GM18498 (cell line): Measurements from ENCODE around the gene TEX48.

Experiments
- ATAC-seq: cut with Tn5 transposase; IDR thresholded peaks from one replicate; pipeline ENCODE4 v1.9.1; 2021; ENCODE audit warnings: mild to moderate bottlenecking, moderate library complexity; ENCODE audit not compliant: unreplicated experiment

TEX48 gene

DNA sequence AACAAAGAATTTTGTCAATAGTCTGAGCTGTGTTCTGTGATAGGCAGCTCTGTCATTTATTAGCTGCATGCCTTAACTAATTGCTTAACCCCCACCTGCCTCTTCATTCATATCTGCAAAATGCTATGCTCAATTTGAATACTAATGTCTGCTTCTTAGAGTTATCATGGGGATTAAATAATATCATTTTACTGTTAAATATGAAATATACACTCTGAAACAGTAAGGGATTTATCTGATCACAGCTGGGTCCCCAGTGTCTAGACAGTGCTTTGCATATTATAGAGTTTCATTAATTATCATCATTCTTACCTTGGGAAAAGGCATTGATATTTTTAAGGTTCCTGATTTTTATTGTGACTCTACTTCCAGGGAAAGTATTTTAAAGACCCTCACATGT lies 12.0 kb downstream of the TEX48 start:
- no peak for ATAC-seq

DNA sequence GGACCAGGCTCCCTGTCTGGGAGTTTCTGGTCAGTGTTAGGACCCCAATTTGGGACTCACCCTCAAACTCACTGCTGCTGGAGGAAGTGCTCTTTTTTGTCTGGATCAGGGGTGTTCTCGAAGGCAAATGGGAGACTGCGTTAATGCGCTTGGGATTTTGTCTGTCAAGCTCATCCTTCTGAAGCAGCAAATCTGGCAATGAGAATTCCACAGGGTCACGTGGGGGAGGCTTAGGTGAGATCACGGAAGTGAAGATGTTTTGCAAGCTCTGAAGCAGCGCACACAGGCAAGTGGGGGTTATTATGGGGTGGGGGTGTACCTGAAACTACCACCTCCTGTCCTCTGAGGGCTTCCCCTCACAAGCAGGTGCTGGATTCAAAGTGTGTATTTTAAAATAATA lies 13.8 kb downstream of the TEX48 start:
- ATAC-seq: no peak

DNA sequence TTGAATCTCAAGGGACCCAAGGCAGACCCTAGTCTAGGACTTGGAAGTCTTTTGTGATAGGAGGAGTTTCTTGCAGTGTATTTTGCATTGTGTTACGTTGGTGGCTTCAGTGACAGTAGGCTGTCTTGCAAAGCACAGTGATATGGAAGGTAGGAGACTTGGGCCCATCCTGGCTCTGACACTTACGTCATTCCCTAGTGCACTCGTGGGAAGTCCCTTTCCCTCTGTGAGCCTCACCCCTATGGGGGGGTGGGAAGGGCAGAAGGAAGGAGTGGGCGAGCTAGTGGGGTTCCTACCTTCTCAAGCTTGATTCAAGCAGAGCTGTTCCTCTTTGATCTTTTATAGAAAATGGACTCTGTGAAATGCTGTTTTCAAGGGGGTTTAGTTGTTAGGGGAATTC lies 15.1 kb downstream of the TEX48 start:
- no peak for ATAC-seq

DNA sequence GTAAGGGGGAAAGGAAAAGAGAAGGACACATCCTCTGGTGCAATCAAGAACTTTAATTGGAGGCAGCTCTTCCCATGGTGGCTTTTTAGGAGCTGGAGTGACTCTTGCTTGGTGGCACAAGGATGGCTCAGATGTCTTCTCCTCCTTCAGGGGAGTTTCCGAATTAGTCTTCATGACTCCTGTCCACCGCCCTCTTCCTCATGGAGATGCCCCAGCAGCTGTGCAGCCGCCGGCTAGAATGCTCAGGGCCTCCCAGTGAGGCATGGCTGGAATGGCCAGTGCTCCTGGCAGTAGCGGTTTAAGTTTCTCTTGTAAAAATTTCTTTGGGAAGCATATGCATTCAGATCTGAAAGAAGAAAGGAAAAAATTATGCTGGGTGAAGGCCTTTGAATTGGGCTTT lies 15.6 kb downstream of the TEX48 start:
- ATAC-seq: no peak

DNA sequence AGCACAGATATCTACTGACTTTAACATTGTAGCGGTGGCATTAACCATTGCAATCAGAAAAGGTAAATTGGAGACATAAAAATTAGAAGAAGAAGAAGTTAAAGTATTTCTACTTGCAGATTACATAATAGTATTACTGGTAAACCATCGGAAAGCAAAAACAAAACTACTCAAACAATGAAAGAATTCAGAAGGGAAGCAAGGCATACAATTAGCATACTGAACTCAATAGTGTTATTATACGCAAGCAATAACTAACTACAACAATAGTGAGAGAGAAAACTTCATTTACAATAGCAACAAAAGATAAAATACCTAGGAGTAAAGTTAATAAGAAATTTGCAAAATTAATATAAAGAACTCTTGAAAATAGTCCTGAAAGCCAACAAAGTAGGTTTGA lies 17.8 kb downstream of the TEX48 start:
- no peak for ATAC-seq

DNA sequence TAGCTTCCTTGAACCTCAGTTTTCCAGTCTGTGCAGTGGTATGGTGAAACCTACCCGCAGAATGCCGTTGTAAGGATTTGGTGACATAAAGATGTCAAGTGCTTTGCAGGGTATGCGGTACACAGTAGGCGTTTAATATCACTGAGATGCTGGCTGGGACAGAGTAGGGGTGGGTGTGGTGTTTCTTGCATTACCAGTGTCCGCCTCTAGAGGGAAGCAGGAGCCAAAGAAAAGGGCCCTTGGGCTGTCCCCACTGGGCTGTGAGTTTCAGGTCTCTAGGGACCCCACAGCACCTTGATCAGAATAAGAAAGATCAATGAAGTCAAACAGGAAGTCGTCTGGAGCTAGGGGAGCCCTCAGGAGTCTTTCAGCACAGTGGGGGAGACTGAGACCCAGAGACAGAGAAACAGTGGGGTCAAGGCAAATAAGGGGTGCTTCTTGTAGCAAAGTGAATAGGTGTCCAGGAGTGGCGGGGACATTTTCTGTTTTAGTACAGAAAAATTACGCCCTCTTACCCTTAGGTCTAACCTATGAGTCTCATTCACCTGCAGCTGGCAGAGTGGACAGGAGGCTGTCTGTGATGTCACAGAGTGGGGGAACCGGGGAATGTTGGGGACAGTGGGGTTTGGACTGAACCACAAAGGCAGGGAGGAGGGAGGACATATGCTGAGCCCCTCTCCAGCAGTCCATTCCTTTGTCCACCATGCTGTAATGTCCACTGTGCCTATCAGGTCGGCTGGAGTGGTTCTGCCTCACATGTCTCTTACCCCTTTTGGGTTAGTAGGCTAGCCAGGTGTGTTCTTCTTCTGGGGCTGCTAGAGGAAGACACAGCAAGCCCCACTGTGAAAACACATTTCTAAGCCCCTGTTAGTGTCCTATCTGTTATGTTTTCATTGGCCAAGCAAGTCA lies 19.7 kb downstream of the TEX48 start:
- peak; percentile 77 for ATAC-seq

DNA sequence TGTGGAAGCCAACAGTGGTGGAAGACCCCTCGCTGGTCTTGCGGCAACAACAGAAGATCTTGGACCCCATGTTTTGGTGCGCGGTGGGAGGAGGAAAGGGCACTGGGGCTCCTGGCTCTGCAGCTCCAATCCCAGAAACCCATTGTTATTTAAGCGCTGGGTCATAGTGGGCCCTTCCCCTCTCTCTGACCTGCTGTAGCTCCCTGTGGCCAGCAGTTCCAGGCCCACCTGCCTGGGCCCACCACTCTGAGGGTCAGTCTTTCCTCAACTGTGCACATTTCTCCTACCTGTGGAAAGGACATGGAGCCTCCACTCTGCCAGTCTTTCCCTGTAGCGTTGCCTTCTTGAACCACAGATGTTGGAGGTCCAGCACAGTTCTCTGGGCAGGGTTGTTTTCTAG lies 24.3 kb downstream of the TEX48 start, which contains the start of gene TEX53:
TEX53 (minus strand) TSS at position 101 of the 400 bp plus-strand sequence; CDS start at position 70, 31 bp downstream.
- no peak for ATAC-seq

DNA sequence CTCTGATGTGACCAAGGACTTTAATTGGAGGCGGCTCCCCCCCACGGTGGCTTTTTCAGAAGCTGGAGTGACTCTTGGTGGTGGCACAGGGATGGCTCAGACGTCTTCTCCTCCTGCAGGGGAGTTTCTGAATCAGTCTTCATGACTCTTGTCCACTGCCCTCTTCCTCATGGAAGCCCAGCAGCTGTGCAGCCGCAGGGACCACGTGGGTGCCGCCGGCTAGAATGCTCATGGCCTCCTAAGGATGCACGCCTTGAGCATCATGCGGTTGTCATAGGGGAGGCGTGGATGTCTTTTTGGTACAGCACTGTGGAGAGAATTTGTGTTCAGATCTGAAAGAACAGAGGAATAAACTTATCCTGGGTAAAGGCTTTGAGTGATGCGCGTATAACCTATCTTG lies 25.7 kb downstream of the TEX48 start:
- no peak for ATAC-seq

DNA sequence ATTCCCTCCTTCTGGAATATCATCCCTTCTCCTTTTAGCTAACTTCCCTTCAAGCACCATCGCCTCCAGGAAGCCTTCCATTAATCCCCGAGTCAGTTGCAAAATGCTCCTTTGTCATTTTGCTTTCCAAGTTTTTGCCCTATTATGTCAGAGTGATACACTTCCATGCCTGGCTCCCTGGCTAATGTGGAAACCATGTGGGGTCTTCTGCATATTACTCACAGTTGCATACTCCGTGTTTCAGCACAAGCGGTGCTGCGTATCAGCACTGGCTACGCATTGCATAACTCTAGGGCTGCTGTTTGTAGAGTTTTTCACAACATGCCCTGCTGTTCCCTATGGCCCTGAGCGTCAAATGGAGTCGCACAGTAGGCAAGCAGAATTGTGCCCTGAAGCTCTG lies 26.3 kb downstream of the TEX48 start:
- no peak for ATAC-seq

DNA sequence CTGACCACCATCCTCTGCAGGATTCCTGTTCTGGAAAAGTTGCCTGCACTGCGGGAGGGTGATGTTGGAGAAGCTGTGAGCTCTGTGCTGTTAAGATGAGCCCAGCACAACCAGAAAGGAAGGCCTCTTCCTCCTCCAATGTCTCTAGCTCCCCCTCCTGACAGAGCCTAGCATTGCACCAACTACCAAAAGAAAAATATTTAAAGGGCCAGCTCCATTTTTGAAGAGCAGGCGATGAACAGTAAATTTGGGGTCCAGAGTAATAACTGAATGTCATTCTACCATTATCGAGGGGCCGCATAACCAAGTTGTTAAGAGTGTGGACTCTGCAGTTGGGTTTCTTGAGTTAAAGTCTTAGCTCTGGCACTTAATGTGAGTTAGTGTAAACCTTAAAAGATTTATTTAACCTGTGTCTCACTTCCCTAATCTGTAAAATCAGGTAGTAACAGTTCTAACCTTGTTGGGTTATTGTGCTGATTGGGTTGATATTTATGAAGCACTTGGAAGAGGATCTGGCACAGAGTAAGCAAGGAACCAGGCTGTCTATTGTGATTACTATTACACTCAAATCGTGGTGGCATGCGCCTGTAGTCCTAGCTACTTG lies 28.3 kb downstream of the TEX48 start:
- peak; percentile 82 for ATAC-seq

DNA sequence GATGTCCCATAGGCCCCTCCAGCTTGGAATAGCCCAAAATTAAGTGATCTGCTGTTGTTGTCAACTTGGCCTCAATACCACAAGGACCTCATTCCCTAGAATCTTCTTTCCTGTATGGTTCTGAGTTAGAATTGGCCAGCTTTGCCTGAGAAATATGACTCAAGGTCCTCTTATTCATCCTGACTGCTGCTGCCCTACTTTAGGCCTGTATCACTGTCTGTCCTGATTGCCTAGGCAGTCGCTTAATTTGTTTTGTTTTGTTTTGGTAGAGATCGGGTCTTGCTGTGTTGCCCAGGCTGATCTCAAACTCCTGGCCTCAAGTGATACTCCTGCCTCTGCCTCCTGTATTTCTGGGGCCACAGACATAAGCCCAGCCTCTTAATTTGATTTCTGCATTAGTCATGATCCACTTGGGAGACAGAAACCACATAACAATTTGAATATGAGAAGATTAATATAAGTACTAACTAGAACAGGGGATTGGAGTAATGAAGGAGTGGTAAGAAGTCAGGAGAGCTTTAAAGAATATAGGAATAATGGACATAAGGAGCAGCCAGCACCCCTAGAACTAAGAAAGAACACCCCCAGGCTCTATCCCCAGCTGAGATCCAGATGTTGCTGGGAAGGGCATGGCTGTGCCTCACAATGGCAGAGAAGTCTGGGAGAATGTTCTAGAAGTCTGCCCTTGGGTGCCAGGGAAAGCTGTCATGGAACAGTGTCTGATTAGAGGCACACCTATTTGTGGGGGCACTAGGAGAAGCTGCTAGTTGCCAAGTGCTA lies 29.0 kb downstream of the TEX48 start:
- peak; percentile 29 for ATAC-seq

DNA sequence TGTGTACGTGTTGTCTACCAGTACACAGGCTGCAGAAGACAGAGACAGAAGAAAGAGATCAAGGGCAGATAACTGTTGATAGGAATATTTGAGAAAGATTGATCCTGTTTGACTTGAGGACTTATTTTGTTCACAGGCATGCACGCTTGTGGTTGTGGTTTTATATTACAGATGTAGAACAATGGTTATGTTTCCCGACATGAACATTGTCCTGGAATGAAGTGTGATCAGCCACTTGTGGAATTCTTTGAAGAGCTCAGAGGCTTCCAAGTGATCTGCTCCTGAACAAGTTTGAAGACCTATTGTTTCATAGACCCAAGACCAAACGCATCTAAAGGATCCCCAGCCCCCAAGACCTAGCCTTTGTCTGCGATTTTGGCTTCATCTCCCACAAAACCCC lies 38.1 kb downstream of the TEX48 start:
- ATAC-seq: no peak

DNA sequence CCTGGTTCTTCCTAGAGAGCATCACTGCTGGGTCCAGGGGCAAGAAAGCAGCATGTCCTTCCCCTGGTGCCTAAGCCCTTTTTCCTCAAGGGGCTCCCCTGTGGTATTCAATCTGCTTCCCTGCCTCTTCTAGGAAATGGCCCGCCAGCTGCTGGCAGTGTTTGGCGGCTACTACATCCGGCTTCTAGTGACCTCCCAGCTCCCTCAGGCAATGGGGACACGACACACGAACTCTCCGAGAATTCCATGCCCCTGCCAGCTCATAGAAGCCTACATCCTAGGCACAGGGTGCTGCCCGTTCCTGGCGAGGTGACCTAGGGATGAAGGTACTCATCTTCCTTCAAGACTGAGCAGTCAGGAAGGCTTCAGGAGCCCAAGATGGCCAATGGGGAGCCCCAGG lies 39.0 kb downstream of the TEX48 start:
- no peak for ATAC-seq

DNA sequence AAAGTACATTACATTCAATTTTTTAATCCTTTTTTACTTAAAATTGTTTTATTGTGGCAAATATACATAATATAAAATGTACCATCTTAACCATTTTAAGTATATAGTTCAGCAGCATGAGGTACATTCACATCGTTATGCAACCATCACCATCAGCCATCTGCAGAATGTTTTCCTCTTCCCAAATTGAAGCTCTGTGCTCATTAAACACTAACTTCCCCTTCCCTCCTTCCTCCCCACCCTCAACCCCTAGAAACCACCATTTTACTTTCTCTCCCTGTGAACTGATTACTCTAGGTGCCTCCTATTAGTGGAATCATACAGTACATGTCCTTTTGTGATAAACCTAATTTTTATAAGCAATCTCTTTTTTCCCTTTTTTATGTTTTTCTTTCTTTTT lies 40.0 kb downstream of the TEX48 start:
- no peak for ATAC-seq

DNA sequence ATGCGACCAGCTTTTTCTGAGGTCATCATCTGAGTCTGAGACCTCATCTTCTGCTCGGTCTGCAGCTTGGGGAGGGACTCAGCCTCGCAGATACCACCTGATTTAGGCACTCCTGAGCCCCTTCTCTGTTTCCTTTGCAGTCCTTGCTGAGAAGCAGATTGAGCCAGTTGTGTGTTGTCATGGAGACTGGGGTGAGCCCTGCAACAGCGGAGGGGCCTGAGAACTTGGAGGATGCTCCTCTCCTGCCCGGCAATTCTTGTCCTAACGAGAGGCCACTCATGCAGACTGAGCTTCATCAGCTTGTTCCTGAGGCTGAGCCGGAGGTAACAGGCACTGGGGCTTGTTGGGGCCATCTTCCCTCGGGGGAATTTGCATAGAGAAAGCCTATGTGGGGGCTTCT lies 43.6 kb downstream of the TEX48 start:
- ATAC-seq: no peak

DNA sequence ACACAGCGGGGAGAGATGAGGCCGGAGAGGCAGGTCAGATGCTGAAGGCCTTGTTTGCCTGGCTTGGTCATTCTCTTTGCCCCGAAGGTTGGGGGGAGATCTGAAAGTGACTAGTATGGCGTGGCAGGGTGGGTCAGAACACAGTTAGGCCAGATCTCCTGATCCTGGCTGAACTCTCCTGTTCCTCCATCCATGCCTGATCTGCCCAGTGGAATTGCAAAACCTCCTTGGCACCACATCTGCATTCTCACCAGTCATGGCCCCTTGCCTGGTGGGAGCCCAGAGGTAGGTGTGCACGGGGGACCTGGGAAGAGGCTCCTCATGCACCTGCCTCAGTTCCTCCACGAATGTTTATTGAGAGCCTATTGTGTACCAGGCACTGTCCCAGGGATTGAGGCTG lies 47.6 kb downstream of the TEX48 start:
- no peak for ATAC-seq

DNA sequence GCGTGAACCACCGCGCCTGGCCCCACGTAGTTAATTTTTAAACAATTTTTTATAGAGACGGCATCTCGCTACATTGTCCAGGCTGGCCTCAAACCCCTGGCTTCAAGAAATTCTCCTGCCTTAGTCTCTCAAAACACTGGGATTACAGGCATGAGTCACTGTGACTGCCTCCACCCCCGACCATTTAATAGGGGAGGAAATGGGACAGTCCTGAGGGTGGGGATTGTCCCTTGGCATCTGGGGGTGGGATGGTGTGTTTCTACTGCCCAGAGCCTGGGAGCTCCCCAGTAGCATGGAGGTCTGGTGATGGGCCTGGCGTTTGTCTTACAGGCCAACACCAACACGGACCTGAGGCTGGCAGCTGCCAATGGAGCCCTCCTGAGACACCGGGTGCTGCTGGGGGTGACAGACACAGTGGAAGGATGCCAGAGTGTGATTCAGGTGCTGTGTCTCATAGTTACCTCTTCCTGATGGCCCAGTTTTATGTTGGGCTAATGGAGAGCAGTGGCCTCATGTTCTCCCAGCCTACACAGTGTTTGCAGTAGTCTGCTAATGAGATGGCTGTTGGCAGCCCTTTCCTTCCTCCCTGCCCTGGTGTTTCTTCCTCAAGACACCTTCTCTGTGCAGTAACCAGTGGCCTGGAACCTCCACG lies 48.4 kb downstream of the TEX48 start:
- ATAC-seq: no peak

DNA sequence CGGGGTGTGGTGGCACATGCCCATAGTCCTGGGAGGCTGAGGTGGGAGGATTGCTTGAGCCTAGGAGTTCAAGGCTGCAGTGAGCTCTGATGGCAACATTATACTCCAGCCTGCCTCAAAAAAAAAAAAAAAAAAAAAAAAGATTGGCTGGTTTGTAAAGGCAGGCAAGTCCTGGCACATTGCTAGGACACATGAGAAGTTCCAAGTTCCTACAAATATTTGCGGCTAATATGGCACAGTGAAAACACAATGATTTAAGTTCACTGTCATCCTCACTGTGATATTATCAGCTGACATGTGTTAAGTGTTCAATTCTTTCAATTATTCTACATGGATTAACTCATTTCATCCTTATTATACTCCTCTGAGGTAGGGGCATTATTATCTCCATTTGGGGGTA lies 50.8 kb downstream of the TEX48 start:
- ATAC-seq: no peak

DNA sequence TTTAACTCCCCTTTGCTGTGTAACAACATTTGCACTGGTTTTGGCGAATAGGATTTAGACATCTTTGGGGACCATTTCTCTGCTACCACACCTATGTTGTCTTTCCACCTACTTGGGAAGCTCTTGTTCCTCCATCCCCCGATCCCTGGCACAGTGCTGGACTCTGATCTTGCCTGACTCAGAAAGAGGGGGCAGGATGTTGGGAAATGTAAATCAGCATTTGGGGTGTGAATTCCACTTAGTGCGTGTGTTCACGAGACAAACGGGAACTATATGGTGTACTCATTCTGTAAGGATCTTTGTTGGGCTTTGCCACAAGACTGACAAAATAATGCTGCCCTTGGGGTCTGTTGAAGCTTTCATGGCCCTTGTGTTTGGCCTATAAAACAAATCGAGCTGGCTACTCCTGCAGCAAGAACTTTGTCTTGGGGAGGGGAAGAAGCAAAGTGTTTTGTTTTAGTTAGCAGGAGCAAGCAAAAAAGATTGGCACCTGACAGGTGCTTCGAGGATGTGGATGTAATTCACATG lies 52.4 kb downstream of the TEX48 start:
- no peak for ATAC-seq

DNA sequence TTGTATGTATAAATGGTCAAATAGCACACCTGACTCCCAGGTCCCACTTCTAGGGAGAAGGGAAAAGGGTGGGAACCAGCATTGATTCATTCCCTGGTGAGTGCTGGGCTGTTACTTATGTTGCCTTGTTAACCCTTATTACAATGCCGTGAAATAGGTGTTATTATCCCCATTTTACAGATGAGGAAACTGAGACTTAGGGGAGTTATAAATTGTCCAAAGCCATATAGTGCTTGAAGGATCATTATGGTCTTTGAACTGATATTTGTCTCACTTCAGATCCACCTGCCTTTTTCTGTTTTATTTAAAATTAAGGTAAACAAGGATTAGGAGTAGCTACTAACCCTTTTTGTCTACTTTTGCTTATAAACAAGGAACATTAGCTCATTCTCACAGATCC lies 54.4 kb downstream of the TEX48 start:
- ATAC-seq: no peak
